Measurements from ENCODE around the gene KRT36. TPM values are rescaled to one million over a fixed set of nuclear protein-coding genes. Genes with fewer than 3 reads are reported as not detected.

KRT36 gene
- total and polyA plus RNA-seq, 10 of the 15 experiments (the other 5 are each of a cell fraction or from before 2014, with no cell fraction given): not detected

- ChIA-PET RAD21 (ENCODE audit: unreplicated experiment) (no interaction called here), CTCF (interaction anchor here (2.5 kb wide), 1 partner anchor 15 kb away, joined by 8 read pairs; no protein-coding TSS in a partner anchor), POLR2A (no interaction called here), SMC1A (ENCODE audit: uncharacterized antibody, unreplicated experiment) (no interaction called here)
- in situ Hi-C loops (cut with MboI): no loop called here
- H3K9ac ChIP-seq (ENCODE audit: control insufficient read depth, insufficient read depth, low read length): no peak overlapping the region
- WGBS (ENCODE audit: insufficient coverage, insufficient replicate concordance, low lambda C conversion rate, missing lambda C conversion rate): 24% methylated on average over 7 of the region's 7 CpGs
- no peaks in the 10 kb centered on the region for H3K36me3 ChIP-seq (ENCODE audit: control insufficient read depth in 2 of 2, insufficient read depth in 2 of 2, low read length in 1 of 2)
- no peaks in the 10 kb centered on the region for H3K9me3 ChIP-seq (replicated peaks; ENCODE audit: control insufficient read depth, insufficient read depth, low read length)
- H3K4me3 ChIP-seq: no peak overlapping the region
- FAIRE-seq (no peak), DNase-seq (ENCODE audit: low read depth, low spot score) (no peak), ATAC-seq (no peak)
- no peak overlapping the region for H3K4me2 ChIP-seq (ENCODE audit: control insufficient read depth, insufficient read depth)
- no peak overlapping the region for H2AFZ ChIP-seq (ENCODE audit: control insufficient read depth, low read depth, low read length)
- intact Hi-C loops (cut with micrococcal nuclease; ENCODE audit: unreplicated experiment): no loop called here
- H3K27me3 ChIP-seq (replicated peaks in 1 of 2; ENCODE audit: control insufficient read depth in 2 of 2, insufficient read depth in 2 of 2, low read length in 1 of 2): peaks cover 12 to 13% of the 10 kb centered on the region in 2 experiments
- no peaks in the 10 kb centered on the region for H4K20me1 ChIP-seq (ENCODE audit: control insufficient read depth, insufficient read depth)
- H3K4me1 ChIP-seq (ENCODE audit: control insufficient read depth, insufficient read depth, low read length): no peaks in the 10 kb centered on the region
- H3K79me2 ChIP-seq (ENCODE audit: control insufficient read depth, insufficient read depth, low read length): no peaks in the 10 kb centered on the region
- H3K27ac ChIP-seq (ENCODE audit: control insufficient read depth, insufficient read depth): no peak overlapping the region
- TF ChIP-seq PAX5 (IDR thresholded peaks at IDR 0.05; ENCODE audit: borderline replicate concordance, low read depth, low read length) (no peak), HDAC6 (IDR thresholded peaks at IDR 0.05; ENCODE audit: unreplicated experiment) (no peak), BMI1 (IDR thresholded peaks at IDR 0.05; ENCODE audit: borderline replicate concordance) (no peak), NBN (IDR thresholded peaks at IDR 0.05) (no peak), HDGF (IDR thresholded peaks at IDR 0.05) (no peak), TCF7 (IDR thresholded peaks at IDR 0.05; ENCODE audit: borderline replicate concordance) (no peak), GABPA (IDR thresholded peaks at IDR 0.05; ENCODE audit: low read depth) (no peak), NR2C2 (IDR thresholded peaks at IDR 0.05; ENCODE audit: borderline replicate concordance, control insufficient read depth, insufficient read length, low read depth) (no peak), SUZ12 (IDR thresholded peaks at IDR 0.05; ENCODE audit: unreplicated experiment) (no peak), POLR2A (IDR thresholded peaks at IDR 0.05; ENCODE audit: low read depth, low read length) (no peak), SMAD5 (IDR thresholded peaks at IDR 0.05; ENCODE audit: low read depth) (no peak), ATF3 (IDR thresholded peaks at IDR 0.05; ENCODE audit: borderline replicate concordance, extremely low read depth, low read depth, low read length) (no peak), RFX5 (IDR thresholded peaks at IDR 0.05; ENCODE audit: low read depth, low read length) (no peak), SIN3A (IDR thresholded peaks at IDR 0.05; ENCODE audit: low read depth, low read length) (no peak), LARP7 (IDR thresholded peaks at IDR 0.05) (no peak), MTA2 (IDR thresholded peaks at IDR 0.05; ENCODE audit: low read depth) (no peak), MLLT1 (IDR thresholded peaks at IDR 0.05) (no peak), CBX5 (IDR thresholded peaks at IDR 0.05; ENCODE audit: low read depth) (no peak), RUNX3 (IDR thresholded peaks at IDR 0.05; ENCODE audit: low read length) (no peak)
- BruUV-seq (replicated peaks): no TSS peak
These were observed 43.9 kb upstream of the KRT36 start for GRCh38 chr17:41533613-41534012.
